HG03521 (cell line): ENCODE measurements around the gene KLK1.
A peak's percentile ranks its signal among the peaks of the same experiment; 100 is the strongest.

Experiments
- ATAC-seq: cut with Tn5 transposase; IDR thresholded peaks from one replicate; pipeline ENCODE4 v1.9.1; 2021; ENCODE audit warnings: mild to moderate bottlenecking, moderate library complexity; ENCODE audit not compliant: unreplicated experiment

KLK1 gene

DNA sequence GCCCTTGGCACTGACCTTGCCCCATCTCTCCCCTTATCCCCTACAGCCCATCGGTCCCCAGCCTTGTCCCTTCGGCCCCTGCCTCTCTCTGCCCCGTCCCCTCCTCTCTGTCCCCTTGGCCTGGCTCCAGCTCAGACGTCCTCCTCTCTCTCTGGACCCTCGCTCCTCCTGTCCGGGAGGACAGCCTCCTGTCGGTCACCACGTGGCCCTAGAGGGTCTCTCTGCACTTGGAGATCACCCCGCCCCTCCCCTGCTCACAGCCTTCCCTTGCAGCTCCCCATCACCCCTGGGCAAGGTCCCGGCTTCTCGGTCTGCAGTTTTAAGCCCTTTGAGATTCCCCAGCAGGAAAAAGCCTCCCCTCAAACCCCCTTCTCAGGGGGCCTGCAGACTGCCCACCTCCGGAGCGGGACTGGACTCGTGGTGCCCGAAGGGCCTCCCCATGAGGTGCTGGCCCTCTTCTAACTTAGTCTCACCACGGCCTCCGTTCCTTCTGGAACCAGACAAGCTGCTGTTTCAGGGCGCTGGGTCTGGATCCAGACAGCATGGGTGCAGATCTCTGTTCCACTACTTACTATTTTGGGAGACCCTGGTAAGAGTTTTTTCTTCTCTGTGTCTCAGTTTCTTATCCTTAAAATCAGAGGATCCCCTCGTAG, 13.1 kb upstream of the KLK1 start:
- no peak for ATAC-seq

GRCh38 chr19:50835785-50836542, 12.4 kb upstream of the KLK1 start:
- peak; percentile 62 for ATAC-seq

DNA sequence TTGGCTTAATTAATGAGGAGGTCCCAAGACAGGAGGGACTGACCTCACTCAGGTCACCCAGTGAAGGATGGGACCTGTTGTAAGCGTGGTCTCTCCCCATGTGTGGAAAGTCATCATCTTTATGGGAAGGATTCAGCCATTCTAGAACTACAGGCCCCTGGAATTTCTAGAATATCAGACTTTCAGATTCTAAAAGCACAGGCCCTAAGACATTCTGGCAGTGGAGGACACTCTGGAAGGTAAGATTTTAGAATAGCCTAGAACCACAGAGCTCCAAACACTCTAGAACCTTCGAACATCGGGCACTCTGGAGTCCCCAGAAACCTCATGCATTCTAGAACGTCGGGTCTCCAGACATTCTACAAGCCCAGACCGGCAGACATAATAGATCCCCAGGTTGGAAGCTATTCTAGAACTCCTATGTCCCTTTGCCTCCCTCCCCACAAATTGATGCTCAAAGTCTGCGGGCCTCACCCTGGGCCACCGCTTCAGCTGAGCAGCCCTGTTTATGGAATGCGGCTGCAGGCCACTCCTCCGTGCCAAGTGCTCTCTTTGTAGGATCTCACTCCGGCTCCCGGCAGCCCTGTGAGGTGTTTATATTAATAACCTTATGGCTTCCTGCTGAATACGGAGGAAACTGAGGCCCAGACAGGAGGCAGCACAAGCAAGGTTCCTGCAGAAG, 11.7 kb upstream of the KLK1 start:
- ATAC-seq, result no peak

DNA sequence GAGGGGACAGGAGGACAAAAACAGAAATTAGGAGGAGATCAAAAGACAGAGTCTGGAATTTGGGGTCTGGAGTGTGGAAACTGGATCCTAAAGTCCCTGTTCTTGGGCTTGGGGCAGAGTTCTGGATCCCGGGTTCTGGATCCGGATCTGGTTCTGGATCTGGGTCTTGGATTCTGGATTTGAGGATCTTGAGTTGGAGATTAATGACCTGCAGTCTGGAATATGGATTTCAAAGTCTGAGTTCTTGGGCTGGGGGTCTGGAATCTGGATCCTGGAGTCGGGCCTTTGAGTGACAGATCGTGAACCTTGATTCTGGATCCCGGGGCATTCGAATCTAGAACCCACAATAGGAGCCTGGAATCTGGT, 10.2 kb upstream of the KLK1 start:
- no peak for ATAC-seq

- no peak for ATAC-seq
These were observed 9.7 kb upstream of the KLK1 start, which contains the start of gene KLK15 for GRCh38 chr19:50833117-50833801. Gene KLK15 (minus strand): TSS chr19:50833574. CDS start chr19:50831492, 2,082 bp downstream.

DNA sequence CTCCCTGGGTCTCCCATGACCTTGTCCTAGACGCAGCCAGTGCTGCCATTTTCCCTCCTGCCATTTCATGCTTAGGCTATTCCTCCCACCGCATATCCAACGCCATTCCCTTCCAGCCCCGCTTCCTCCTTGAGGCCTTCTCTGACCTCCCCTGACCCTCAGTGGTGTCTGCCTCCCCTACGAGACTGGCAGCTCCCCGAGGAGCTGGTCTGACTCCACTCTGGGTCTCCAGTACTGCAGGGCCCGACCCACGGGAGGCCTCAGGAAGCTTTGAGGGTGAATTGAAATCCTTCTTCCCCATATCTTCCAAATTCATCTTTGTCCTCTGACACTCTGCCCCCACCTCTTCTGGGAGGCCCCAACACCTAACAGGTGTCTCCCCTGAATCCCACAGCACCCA, 9.1 kb upstream of the KLK1 start:
- no peak for ATAC-seq

- no peak for ATAC-seq
These were observed 7.4 kb upstream of the KLK1 start for GRCh38 chr19:50831026-50831396.

DNA sequence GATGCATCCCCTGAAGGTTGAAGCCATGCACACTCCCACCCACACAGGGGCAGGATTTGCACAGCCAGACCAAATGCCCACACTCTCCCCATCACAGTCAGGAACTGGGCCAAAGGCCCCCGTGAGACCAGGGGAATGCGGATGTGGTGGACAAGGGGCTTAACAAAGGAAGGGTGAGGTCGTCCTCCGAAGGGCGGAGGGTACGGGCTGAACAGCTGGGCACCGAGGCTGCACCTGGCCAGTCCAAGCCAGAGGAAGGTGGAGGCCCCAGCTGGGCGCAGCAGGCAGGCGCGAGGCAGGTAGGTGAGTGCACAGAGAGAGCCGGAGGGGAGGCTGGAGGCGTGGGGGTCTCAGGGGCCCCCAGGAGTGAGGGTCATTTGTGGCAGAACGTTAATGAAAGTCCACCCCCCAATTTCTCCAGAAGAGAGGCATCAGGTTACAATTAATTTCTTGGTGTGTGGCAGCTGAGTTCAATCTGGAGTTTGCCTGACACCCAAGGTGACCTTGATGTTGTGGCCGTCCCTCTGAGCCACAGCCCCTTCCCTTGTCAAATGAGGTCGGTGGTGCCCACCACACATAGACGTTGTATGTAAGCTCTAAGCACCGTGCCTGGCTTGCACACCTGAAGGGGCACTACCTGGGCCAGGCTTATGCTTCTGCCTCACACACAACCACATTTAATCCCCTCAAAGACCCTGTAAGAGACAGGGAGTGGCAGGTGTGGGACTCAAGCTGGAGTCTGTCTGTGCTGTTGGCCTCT, 6.9 kb upstream of the KLK1 start:
- ATAC-seq, result no peak

GRCh38 chr19:50829801-50830200, 6.2 kb upstream of the KLK1 start:
- ATAC-seq, result no peak

DNA sequence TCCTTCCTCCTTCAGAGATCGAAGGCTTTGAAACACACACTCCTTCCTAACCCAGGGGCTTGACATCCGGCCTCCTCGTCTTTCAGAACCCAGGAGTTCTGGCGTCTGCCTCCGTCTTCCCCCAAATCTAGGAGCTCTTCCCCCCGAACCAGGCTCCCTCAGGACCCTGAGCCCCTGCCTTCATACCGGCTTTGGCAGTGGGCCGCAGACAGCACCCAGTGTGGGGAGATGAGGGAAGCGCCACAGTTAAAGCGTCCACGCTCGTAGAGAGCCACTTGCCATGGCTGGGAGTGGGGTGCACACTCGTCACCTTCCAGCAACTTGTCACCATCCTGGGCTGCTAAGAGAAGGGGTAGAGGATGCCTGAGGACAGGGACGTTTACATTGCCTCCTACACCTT, 3.9 kb upstream of the KLK1 start:
- no peak for ATAC-seq

DNA sequence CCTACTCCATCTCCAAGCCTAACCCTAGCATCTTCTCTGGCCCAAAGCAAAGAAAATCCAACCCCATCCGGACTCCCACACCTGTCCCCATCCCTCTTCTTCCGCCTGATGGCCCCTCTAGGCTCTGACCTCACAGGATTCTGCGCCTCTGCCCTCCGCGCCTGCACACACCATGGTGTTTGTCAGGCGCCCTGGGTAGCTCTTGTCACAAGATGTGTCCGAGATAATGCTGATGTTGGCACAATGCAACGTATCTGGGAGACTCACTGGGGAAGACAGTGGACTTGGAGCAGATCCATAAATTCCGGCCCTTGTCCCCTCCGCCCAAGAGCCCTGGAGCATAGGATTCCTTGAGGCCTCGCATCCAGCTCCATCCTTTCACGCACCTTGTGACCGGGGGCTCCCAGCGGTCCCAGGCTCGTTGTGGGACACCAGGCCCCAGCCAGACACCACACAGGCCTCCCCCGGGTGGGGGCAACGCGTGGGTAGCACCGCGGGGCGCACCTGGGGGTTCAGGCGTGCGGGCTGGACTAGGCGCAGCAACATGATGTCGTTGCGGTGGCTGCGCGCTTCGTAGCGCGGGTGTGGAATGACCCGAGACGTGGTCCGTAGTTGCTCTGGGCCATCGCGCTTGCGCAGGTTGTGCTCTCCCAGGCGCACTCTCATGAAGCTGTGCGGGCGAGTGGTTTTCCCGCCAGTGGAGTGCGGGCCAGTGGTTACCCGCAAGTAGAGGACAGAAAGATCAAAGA, 3.1 kb upstream of the KLK1 start:
- ATAC-seq, result no peak

DNA sequence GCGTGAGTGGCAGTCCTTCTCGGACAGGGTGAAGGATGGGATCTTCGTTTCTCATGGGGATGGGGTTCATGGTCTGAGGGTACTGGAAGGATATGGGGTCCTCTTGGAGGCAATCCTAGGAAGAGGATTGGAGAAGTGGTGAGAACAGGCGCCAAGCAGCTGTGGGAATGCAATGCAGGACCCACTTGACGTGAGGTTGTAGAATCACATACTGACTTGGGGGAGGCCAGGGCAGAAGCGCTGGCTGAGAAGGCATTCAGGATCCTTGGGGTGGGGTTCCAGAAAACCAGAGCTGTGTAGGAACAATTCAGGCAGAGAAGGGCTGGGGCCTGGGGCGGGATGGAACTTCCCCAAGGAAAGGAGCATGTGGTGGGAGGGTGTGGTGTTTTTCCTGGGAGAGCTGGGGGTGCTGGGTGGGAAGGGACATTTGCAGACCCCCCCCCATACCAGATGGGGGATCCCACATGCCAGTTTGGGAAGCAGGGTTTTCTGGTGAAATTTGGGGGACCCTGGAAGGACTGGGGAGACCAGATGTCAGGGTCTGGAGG, 852 bp downstream of the KLK1 start:
- ATAC-seq, result no peak

DNA sequence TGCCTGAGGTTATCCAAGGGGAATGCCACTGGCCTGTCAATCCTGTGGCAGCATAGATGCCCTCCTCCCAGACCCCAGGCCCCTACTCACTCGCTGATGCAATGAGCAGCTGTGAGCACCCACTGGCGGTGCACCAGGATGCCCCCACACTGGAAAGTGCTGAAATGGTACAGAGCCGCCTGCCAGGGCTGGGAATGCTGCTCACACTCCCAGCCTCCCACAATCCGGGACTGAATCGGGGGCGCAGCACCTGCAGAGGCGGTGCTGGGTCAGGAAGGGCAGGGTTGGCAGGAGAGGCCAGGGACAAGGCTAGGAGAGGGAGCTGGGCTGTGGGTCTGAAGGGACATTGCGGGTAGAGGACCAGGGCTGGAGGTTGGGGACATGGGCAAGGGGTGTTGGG, 2.0 kb downstream of the KLK1 start:
- no peak for ATAC-seq

GRCh38 chr19:50821248-50821612, 2.4 kb downstream of the KLK1 start:
- no peak for ATAC-seq

DNA sequence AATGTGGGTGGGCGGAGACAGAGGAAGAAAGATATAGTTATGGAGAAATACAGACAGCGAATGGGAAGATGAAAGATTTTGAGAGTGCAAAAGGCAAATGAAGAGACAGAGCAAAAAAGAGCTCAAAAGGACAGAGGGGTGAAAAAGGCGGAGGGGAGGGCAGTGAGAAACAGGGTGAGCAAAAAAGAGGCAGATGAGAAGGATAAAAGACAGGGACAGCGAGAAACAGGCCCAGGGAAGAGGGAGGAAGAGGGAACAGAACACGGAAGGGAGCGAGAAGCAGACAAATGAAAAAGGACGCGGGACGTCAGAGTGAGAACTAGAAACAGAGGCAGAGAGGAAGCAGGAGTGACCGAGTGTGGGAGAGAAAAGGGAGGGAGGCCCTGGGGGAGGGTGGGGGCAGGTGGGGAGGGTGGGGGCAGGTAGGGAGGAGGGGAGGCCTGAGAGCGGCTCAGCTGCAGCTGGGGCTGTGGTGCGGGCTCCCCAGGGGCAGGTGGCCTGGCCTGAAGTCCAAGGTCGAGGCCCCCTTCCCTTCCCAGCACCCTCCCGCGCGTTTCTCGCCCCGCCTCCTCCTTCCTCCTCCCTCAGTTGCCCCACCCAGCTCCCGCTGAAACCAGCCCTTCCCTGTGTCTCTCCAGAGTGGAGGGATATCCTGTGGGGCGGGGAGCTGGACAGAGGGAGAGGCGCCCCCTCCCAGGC, 2.9 kb downstream of the KLK1 start:
- ATAC-seq, result no peak

DNA sequence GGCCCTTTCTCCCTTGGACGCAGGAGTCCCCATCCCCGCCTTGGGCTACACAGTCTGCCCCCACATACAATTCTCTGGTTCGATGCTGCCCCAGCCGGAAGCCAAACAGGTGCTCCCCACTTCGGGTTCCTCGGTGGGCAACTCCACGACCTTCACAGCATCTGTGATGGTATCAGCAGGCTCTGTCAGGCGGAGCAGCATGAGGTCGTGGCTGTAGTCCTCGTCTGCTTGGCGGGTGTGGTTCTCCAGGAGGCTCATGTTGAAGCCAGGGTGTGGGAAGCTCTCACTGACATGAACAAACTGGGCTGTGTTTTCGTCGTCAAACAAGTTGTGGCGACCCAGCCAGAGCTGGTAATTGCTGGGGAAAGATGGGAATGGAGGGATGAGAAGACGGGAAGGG, 3.5 kb downstream of the KLK1 start:
- no peak for ATAC-seq

- ATAC-seq, result no peak
These were observed 4.0 kb downstream of the KLK1 start for GRCh38 chr19:50819636-50820035.

DNA sequence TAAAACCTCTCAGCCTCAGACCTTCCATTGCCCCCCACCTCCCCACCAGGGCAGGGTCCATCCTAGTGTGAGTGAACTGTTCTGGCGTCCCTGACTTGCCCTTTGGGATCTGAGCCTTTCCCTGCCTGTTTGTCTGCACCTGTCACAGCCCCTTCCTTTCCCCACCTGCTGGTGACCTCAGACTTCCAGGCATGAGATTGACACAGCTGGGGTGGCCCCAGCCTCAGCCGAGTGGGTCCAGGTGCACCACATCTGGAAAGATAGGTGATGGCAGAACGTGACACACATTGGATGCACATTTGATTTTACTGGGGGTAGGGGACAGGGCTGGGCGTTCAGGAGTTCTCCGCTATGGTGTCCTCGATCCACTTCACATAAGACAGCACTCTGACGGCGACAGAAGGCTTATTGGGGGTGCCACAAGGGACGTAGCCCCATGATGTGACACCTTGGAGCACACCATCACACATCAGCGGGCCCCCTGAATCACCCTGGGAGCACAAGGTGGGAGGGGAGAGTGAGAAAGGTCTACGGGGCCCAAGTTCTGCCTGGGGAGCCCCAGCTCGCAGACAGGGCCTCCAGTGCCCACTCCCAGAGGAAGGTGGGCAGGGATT, 4.6 kb downstream of the KLK1 start:
- no peak for ATAC-seq
